ENCODE results near the gene OR14A16. TPM values are rescaled to one million over a fixed set of nuclear protein-coding genes. Genes with fewer than 3 reads are reported as not detected.

Gene OR14A16
- polyA plus RNA-seq, 12 donors, result not detected

DNA sequence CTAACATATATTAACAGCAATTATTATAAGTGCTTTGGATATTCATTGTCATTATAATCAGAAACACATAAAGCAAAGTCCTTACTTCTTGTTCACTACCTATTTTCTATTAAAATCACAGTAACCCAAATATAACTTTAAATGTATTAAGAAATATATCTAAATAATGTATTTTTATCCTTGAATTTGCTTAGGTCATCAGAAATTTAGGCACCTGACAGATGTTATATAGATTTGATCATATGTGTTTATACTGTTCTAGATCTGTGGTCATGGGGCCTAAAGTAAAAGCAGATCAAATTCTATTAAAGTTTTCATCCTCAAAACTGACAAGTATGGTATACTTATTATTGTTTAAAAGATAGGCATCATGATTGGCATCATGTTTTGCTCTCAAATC lies 54.3 kb downstream of the OR14A16 start:
- DNase-seq, result no peak

Other genes starting within 250 kb of the OR14A16 start
- not detected for gene OR2G2, start 235.8 kb downstream of the OR14A16 start, polyA plus RNA-seq (ENCODE audit: insufficient read length in 12 of 12)
- not detected for gene OR2G3, start 218.5 kb downstream of the OR14A16 start, polyA plus RNA-seq (ENCODE audit: insufficient read length in 12 of 12)
- gene OR13G1, start 144.4 kb downstream of the OR14A16 start, polyA plus RNA-seq (ENCODE audit: insufficient read length in 12 of 12), result not detected
- under 1 TPM in 1 of 12 donors, not detected in 11; 0.23 TPM for gene OR6F1, start 107.5 kb downstream of the OR14A16 start, polyA plus RNA-seq (ENCODE audit: insufficient read length in 12 of 12)
- not detected for gene OR14K1, start 85.5 kb downstream of the OR14A16 start, polyA plus RNA-seq (ENCODE audit: insufficient read length in 12 of 12)
- not detected for gene OR14A2, start 76.0 kb downstream of the OR14A16 start, polyA plus RNA-seq (ENCODE audit: insufficient read length in 12 of 12)
- gene OR1C1, start 63.6 kb downstream of the OR14A16 start, polyA plus RNA-seq (ENCODE audit: insufficient read length in 12 of 12), result not detected
- gene OR11L1, start 17.8 kb upstream of the OR14A16 start, polyA plus RNA-seq (ENCODE audit: insufficient read length in 12 of 12), result not detected
- gene TRIM58, start 33.1 kb upstream of the OR14A16 start, polyA plus RNA-seq (ENCODE audit: insufficient read length in 12 of 12), result 1 to 10 TPM in 11 of 12 donors, not detected in 1; 1.2 to 7.8 (median 3.5) TPM
- gene OR2W3, start 71.5 kb upstream of the OR14A16 start, polyA plus RNA-seq (ENCODE audit: insufficient read length in 12 of 12), result 1 to 10 TPM in 5 of 12 donors, under 1 TPM in 4, not detected in 3; 0.50 to 2.5 (median 1.0) TPM
- under 1 TPM in 2 of 12 donors, not detected in 10; 0.20 to 0.40 TPM for gene OR2T8, start 96.1 kb upstream of the OR14A16 start, polyA plus RNA-seq (ENCODE audit: insufficient read length in 12 of 12)
- gene OR2AJ1, start 100.8 kb upstream of the OR14A16 start, polyA plus RNA-seq (ENCODE audit: insufficient read length in 12 of 12), result not detected
- gene OR2L8, start 124.7 kb upstream of the OR14A16 start, polyA plus RNA-seq (ENCODE audit: insufficient read length in 12 of 12), result not detected
- not detected for gene OR2AK2, start 141.1 kb upstream of the OR14A16 start, polyA plus RNA-seq (ENCODE audit: insufficient read length in 12 of 12)
- not detected for gene OR2L5, start 189.5 kb upstream of the OR14A16 start, polyA plus RNA-seq (ENCODE audit: insufficient read length in 12 of 12)
- under 1 TPM in 2 of 12 donors, not detected in 10; 0.05 to 0.07 TPM for gene OR2L2, start 206.0 kb upstream of the OR14A16 start, polyA plus RNA-seq (ENCODE audit: insufficient read length in 12 of 12)
- gene OR2L3, start 222.7 kb upstream of the OR14A16 start, polyA plus RNA-seq (ENCODE audit: insufficient read length in 12 of 12), result not detected

Measured in muscle of arm (tissue), 12 donors.